ENCODE results near the gene BYSL.

GRCh38 chr6:41874741-41875140, 46.6 kb upstream of the BYSL start:
- TF ChIP-seq, protein P1, sequence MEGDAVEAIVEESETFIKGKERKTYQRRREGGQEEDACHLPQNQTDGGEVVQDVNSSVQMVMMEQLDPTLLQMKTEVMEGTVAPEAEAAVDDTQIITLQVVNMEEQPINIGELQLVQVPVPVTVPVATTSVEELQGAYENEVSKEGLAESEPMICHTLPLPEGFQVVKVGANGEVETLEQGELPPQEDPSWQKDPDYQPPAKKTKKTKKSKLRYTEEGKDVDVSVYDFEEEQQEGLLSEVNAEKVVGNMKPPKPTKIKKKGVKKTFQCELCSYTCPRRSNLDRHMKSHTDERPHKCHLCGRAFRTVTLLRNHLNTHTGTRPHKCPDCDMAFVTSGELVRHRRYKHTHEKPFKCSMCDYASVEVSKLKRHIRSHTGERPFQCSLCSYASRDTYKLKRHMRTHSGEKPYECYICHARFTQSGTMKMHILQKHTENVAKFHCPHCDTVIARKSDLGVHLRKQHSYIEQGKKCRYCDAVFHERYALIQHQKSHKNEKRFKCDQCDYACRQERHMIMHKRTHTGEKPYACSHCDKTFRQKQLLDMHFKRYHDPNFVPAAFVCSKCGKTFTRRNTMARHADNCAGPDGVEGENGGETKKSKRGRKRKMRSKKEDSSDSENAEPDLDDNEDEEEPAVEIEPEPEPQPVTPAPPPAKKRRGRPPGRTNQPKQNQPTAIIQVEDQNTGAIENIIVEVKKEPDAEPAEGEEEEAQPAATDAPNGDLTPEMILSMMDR (conservative IDR thresholded peaks at IDR 0.05; ENCODE audit: low read length): no peak
- TF ChIP-seq EZH2phosphoT487 (IDR thresholded peaks at IDR 0.05; ENCODE audit: borderline replicate concordance, low read depth, low read length): no peak
